K562 (cell line): ENCODE data around the gene VAT1L. TPM values are rescaled to one million over a fixed set of nuclear protein-coding genes. Genes with fewer than 3 reads are reported as not detected.

Experiments used
- ATAC-seq: fragments of 200-7000 bp; cut with Tn5 transposase; 3 replicates; pipeline ENCODE4 v1.9.1; 2020; ENCODE audit warnings: moderate library complexity
- BruUV-seq: library from RNA; stranded (reverse); fragments of 400-500 nt; replicated peaks from 2 replicates; lab custom pipeline; 2021; lab: Mats Ljungman, UMichigan
- CTCF ChIA-PET: fragments of 300-600 bp; formaldehyde crosslinking; extraction: SDS; loops from one replicate; lab custom pipeline; 2021; ENCODE audit warnings: low intra/inter-chr PET ratio; lab: Yijun Ruan, JAX
- POLR2A ChIA-PET: fragments of 300-600, 350-650 bp; sonication (Branson Sonifier 250); formaldehyde crosslinking; extraction: SDS; loops from one replicate; lab custom pipeline; 2021; ENCODE audit warnings: antibody characterized with exemption, inconsistent platforms; lab: Yijun Ruan, JAX
- DNase-seq, 4 experiments: peaks; one replicate each; pipeline versions ENCODE4 v3.0.0 to v3.0.0-alpha.2; 2011 to 2018; ENCODE audit warnings: low spot score in 3 of 4, mixed read lengths in 3 of 4; ENCODE audit errors: extremely low read depth in 1 of 4
- FAIRE-seq: peaks from 2 replicates; lab custom pipeline; 2011; peaks lifted over from hg19 to GRCh38; lab: Jason Lieb, UNC
- H2AFZ ChIP-seq: 2 replicates; pipeline ENCODE4 v1.6.0; 2011; ENCODE audit warnings: low read depth, low read length, control low read depth, inconsistent platforms
- H3K27ac ChIP-seq: fragments of 200-600 bp; 3 replicates; pipeline ENCODE4 v1.8.0; 2011; ENCODE audit warnings: low read depth, mild to moderate bottlenecking, control low read depth, inconsistent platforms, low read length, moderate library complexity, mixed read lengths; ENCODE audit errors: extremely low read depth
- H3K27me3 ChIP-seq, 2 experiments: fragments of 300-600 bp in 1 of 2; 2 replicates in 1 of 2; 3 replicates in 1 of 2; pipeline versions ENCODE4 v1.6.0 to v1.8.0; 2011; ENCODE audit warnings: inconsistent platforms in 2 of 2, low read length in 2 of 2, mild to moderate bottlenecking in 1 of 2, mixed read lengths in 1 of 2, moderate library complexity in 1 of 2; ENCODE audit not compliant: control insufficient read depth in 2 of 2, insufficient read depth in 2 of 2
- H3K36me3 ChIP-seq: fragments of 300-600 bp; 3 replicates; pipeline ENCODE4 v1.8.0; 2011; ENCODE audit warnings: mild to moderate bottlenecking, low read length, inconsistent platforms; ENCODE audit not compliant: control insufficient read depth, insufficient read depth
- H3K4me1 ChIP-seq, 2 experiments: fragments of 200-600 bp in 1 of 2; replicated peaks in 1 of 2; 2 replicates in 1 of 2; 3 replicates in 1 of 2; pipeline versions ENCODE4 v1.5.1 to v1.8.0; 2011; ENCODE audit warnings: inconsistent platforms in 2 of 2, low read length in 2 of 2, mild to moderate bottlenecking in 1 of 2, mixed read lengths in 1 of 2, moderate library complexity in 1 of 2; ENCODE audit not compliant: control insufficient read depth in 2 of 2, insufficient read depth in 2 of 2
- H3K4me2 ChIP-seq: 2 replicates; pipeline ENCODE4 v1.6.1; 2011; ENCODE audit warnings: low read length, control low read depth, inconsistent platforms, mixed read lengths; ENCODE audit not compliant: insufficient read depth
- H3K4me3 ChIP-seq: fragments of 200-600 bp; sonication (generic), shearing (Covaris generic); 2 replicates; pipeline ENCODE4 v1.5.1; 2016; ENCODE audit warnings: control low read depth, inconsistent platforms
- H3K79me2 ChIP-seq: fragments of 200-600 bp; 3 replicates; pipeline ENCODE4 v1.8.0; 2011; ENCODE audit warnings: low read length, inconsistent platforms; ENCODE audit not compliant: control insufficient read depth, insufficient read depth
- H3K9ac ChIP-seq, 2 experiments: 2 replicates each; pipeline versions ENCODE4 v1.6.0 to v1.6.1; 2011; ENCODE audit warnings: low read depth in 2 of 2, low read length in 2 of 2, control low read depth in 1 of 2, inconsistent platforms in 1 of 2, mild to moderate bottlenecking in 1 of 2, mixed read lengths in 1 of 2; ENCODE audit not compliant: insufficient read depth in 1 of 2
- H3K9me1 ChIP-seq: one replicate; pipeline ENCODE4 v1.6.0; 2011; ENCODE audit warnings: inconsistent platforms, mild to moderate bottlenecking, low read length, moderate library complexity; ENCODE audit not compliant: control insufficient read depth, insufficient read depth
- H3K9me3 ChIP-seq: replicated peaks from 2 replicates; pipeline ENCODE4 v1.5.1; 2011; ENCODE audit warnings: low read depth, low read length, inconsistent platforms; ENCODE audit not compliant: control insufficient read depth, insufficient read depth
- H4K20me1 ChIP-seq: replicated peaks from 2 replicates; pipeline ENCODE4 v1.6.1; 2011; ENCODE audit warnings: low read length, inconsistent platforms, mixed read lengths; ENCODE audit not compliant: control insufficient read depth, insufficient read depth
- CBX8 ChIP-seq: fragments of 200-600 bp; sonication (generic); IDR thresholded peaks from 2 replicates; pipeline ENCODE4 v1.6.1; 2012; ENCODE audit warnings: borderline replicate concordance, mixed run types, low read depth, mild to moderate bottlenecking, moderate library complexity, mixed read lengths, low read length, control low read depth, inconsistent platforms; ENCODE audit not compliant: poor library complexity, severe bottlenecking; ENCODE audit errors: extremely low read depth
- ESRRA ChIP-seq: fragments of 450-650 bp; IDR thresholded peaks from 2 replicates; pipeline ENCODE4 v1.6.1; 2014; ENCODE audit warnings: low read depth, mild to moderate bottlenecking, moderate library complexity, borderline replicate concordance
- ETV5 ChIP-seq: sonication (generic); formaldehyde crosslinking; IDR thresholded peaks from 2 replicates; pipeline ENCODE4 v1.4.0; 2020; ENCODE audit warnings: low read depth, mild to moderate bottlenecking, missing genetic modification reagents
- KLF6 ChIP-seq: fragments of 250-450 bp; sonication (Bioruptor Pico); IDR thresholded peaks from 2 replicates; pipeline ENCODE4 v1.4.0; 2020; ENCODE audit warnings: mild to moderate bottlenecking, moderate library complexity, borderline replicate concordance
- PHF8 ChIP-seq: fragments of 200-600 bp; sonication (generic); IDR thresholded peaks from 2 replicates; pipeline ENCODE4 v1.6.1; 2012; ENCODE audit warnings: mixed run types, mild to moderate bottlenecking, inconsistent platforms, low read length, moderate library complexity, borderline replicate concordance
- ZNF785 ChIP-seq: fragments of 250-450 bp; sonication (Bioruptor Pico); IDR thresholded peaks from 2 replicates; pipeline ENCODE4 v1.4.0; 2020; ENCODE audit warnings: mild to moderate bottlenecking
- ZZZ3 ChIP-seq: fragments of 450-650 bp; IDR thresholded peaks from 2 replicates; pipeline ENCODE4 v1.6.1; 2016; ENCODE audit warnings: antibody characterized with exemption, mild to moderate bottlenecking, moderate library complexity
- WGBS: fragments of 100-300 bp; shearing (Covaris generic); methylation state at CpG from one replicate; pipeline ENCODE4 v1.1.6; 2016; ENCODE audit warnings: low coverage, mixed read lengths; ENCODE audit not compliant: insufficient coverage; ENCODE audit errors: missing lambda C conversion rate; 5-methylcytosine and 5-hydroxymethylcytosine counted together
- in situ Hi-C: fragments of 300-500 bp; cut with MboI; formaldehyde crosslinking; loops from 4 replicates; pipeline ENCODE4 v1.15.0; 2018; ENCODE audit warnings: inconsistent platforms, mixed read lengths
- intact Hi-C: fragments of 100-400 bp; cut with micrococcal nuclease; formaldehyde crosslinking; loops from 2 replicates; pipeline ENCODE4 v1.14.2; 2022
- polyA plus RNA-seq, 8 experiments: library from polyadenylated mRNA; depleted of rRNA in 4 of 8; stranded (reverse) in 5 of 8; unstranded in 3 of 8; fragments of >200 nt; fragmentation: Nextera tagmentation in 2 of 8; fragmentation: Illumina TruSeq in 1 of 8; extraction: Ambion mirVana in 2 of 8; extraction: Trizol in 1 of 8; gene quantifications; 2 replicates each; pipeline versions ENCODE4 v1.2.1 to v1.2.3, GENCODE V29; 2011 to 2014; ENCODE audit warnings: inconsistent platforms in 1 of 8, missing spikeins in 1 of 8
- total RNA-seq, 7 experiments: library from RNA; depleted of rRNA in 6 of 7; stranded (reverse); fragments of >200 nt in 6 of 7; fragmentation: Illumina TruSeq in 2 of 7; extraction: Trizol in 2 of 7; gene quantifications; 2 replicates each; pipeline versions ENCODE4 v1.2.1 to v1.2.3, GENCODE V29; 2011 to 2021; ENCODE audit warnings: low replicate concordance in 1 of 7
- TF ChIP-seq, protein P1 (sequence below): fragments of 450-650 bp; IDR thresholded peaks from 2 replicates; pipeline ENCODE4 v1.6.1; 2014; ENCODE audit warnings: low read depth, mild to moderate bottlenecking, moderate library complexity, borderline replicate concordance
- TF ChIP-seq, protein P2 (sequence below): fragments of 450-650 bp; formaldehyde crosslinking; IDR thresholded peaks from 2 replicates; pipeline ENCODE4 v1.4.0; 2020; ENCODE audit warnings: mild to moderate bottlenecking, moderate library complexity
- TF ChIP-seq, protein P3 (sequence below): fragments of 250-450 bp; sonication (Bioruptor Pico); IDR thresholded peaks from 2 replicates; pipeline ENCODE4 v1.8.0; 2022; ENCODE audit warnings: moderate library complexity, mild to moderate bottlenecking, inconsistent platforms

The VAT1L gene
- total and polyA plus RNA-seq, 9 of the 15 experiments (the other 6 are each of a cell fraction or from before 2014, with no cell fraction given): 0.01 TPM; not detected in 8

DNA sequence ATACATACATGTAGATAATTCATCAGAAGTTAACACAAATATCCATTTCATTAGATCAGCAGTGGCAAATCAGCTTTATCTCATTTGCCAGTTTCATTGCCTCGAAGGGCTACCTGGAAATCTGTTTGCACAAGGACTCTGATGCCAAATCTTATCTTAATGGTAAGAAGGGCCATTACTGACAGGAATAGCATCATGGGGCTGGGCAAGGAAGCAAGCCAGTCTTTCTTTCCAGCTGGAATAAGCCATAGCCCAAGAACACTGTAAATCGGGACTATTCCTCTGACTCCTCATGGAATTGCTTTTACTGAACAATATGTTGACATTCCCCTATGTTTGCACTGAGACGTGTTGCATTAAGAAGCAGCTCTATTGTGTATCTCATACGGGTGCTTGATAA lies 132.6 kb downstream of the VAT1L start:
- no peaks in the 10 kb centered on the region for H3K79me2 ChIP-seq
- H2AFZ ChIP-seq: no peak overlapping the region
- intact Hi-C loops: no loop called here
- no peak for TF ChIP-seq KLF6
- TF ChIP-seq CBX8: no peak
- no peak for TF ChIP-seq ZZZ3
- TF ChIP-seq ESRRA: no peak
- no peak for TF ChIP-seq ZNF785 (CRISPR knock-in tag)
- TF ChIP-seq, protein P1, sequence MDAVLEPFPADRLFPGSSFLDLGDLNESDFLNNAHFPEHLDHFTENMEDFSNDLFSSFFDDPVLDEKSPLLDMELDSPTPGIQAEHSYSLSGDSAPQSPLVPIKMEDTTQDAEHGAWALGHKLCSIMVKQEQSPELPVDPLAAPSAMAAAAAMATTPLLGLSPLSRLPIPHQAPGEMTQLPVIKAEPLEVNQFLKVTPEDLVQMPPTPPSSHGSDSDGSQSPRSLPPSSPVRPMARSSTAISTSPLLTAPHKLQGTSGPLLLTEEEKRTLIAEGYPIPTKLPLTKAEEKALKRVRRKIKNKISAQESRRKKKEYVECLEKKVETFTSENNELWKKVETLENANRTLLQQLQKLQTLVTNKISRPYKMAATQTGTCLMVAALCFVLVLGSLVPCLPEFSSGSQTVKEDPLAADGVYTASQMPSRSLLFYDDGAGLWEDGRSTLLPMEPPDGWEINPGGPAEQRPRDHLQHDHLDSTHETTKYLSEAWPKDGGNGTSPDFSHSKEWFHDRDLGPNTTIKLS: no peak
- no peak for TF ChIP-seq PHF8
- TF ChIP-seq, protein P2, sequence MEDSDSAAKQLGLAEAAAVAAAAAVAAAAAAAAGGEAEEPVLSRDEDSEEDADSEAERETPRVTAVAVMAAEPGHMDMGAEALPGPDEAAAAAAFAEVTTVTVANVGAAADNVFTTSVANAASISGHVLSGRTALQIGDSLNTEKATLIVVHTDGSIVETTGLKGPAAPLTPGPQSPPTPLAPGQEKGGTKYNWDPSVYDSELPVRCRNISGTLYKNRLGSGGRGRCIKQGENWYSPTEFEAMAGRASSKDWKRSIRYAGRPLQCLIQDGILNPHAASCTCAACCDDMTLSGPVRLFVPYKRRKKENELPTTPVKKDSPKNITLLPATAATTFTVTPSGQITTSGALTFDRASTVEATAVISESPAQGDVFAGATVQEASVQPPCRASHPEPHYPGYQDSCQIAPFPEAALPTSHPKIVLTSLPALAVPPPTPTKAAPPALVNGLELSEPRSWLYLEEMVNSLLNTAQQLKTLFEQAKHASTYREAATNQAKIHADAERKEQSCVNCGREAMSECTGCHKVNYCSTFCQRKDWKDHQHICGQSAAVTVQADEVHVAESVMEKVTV: no peak
- TF ChIP-seq, protein P3, sequence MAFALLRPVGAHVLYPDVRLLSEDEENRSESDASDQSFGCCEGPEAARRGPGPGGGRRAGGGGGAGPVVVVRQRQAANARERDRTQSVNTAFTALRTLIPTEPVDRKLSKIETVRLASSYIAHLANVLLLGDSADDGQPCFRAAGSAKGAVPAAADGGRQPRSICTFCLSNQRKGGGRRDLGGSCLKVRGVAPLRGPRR (CRISPR knock-in tag): no peak
- TF ChIP-seq ETV5 (CRISPR knock-in tag): no peak
- TF ChIP-seq, all 486 proteins: peak for 0
- Histone ChIP-seq H3K36me3 (no peaks in the 10 kb centered on the region), H3K9ac (no peak overlapping the region), H3K27ac (no peak overlapping the region), H3K4me1 (no peaks in the 10 kb centered on the region), H3K4me2 (no peak overlapping the region), H4K20me1 (no peaks in the 10 kb centered on the region), H3K9me1 (no peaks in the 10 kb centered on the region), H3K27me3 (peaks cover 0 to under 1% of the 10 kb centered on the region in 2 experiments; a peak in 2 of 5 replicates), H3K4me3 (no peak overlapping the region), H3K9me3 (no peaks in the 10 kb centered on the region)
- WGBS: 0% methylated on average over 4 of the region's 4 CpGs
- DNase-seq (no peak), ATAC-seq (no peak), FAIRE-seq (no peak)
- ChIA-PET POLR2A (no interaction called here), CTCF (no interaction called here)
- in situ Hi-C loops: no loop called here
- BruUV-seq: no TSS peak
